ENCODE results near the gene ENOX1. TPM values are rescaled to one million over a fixed set of nuclear protein-coding genes. Genes with fewer than 3 reads are reported as not detected.

Gene ENOX1
- total and polyA plus RNA-seq, 2 donors (not counting 3 experiments of a cell fraction or from before 2014, with no cell fraction given) = 0.17 to 0.97 TPM

DNA sequence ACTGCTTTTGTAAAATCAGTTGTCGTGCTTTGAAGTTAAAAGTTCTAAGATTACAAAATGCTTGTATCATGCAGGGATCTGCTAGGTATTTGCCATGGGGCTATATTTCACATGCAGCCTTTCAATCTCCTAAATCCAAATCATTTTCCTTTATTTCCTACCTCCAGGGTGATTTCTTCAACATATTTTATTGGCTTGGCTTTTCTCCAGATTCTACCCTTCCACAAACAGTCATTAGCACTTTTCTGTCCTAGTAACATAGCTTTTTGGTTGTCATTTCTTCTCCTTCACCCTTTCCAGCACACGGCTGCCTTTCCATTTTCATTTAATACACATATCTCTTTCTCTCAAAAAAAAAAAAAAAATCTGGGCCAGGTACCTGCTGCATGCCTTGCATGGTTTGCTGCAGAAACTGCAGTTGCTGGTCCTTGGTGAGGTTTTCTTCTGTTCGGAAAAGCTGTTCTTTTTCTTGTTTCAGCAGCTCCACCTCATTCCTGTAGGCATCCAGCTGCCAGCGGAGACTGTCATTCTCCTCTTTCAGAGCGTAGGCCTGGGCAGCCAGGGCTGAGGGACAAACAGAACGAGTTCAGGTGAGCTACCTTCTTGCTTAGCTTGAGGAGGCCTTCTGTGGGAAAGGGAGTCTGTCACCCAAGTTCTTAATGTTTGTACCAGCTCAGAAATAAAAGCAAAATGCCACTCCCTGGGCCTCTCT, 488.6 kb downstream of the ENOX1 start:
- CTCF ChIA-PET = interaction anchor here (0.6 to 1.4 kb wide), 3 partner anchors 8 to 214 kb away, joined by 3 to 4 read pairs (median 3); no protein-coding TSS in a partner anchor

More for the DNA sequence above, 488.6 kb downstream of the ENOX1 start:
- no peak for FAIRE-seq
- no TSS peak for BruUV-seq (replicated peaks)
- intact Hi-C loops (cut with micrococcal nuclease) = no loop called here
- peaks cover 37% of the 10 kb centered on the region for H3K4me1 ChIP-seq (ENCODE audit: control insufficient read depth, extremely low read depth, insufficient read depth, low read length)
- dilution Hi-C loops (cut with MboI; ENCODE audit: extremely low pct_ligation_motif_present, low sequenced_read_pairs) = no loop called here
- no peak for TF ChIP-seq MYC (IDR thresholded peaks at IDR 0.05; ENCODE audit: low read depth, low read length)
- TF ChIP-seq, protein P1, sequence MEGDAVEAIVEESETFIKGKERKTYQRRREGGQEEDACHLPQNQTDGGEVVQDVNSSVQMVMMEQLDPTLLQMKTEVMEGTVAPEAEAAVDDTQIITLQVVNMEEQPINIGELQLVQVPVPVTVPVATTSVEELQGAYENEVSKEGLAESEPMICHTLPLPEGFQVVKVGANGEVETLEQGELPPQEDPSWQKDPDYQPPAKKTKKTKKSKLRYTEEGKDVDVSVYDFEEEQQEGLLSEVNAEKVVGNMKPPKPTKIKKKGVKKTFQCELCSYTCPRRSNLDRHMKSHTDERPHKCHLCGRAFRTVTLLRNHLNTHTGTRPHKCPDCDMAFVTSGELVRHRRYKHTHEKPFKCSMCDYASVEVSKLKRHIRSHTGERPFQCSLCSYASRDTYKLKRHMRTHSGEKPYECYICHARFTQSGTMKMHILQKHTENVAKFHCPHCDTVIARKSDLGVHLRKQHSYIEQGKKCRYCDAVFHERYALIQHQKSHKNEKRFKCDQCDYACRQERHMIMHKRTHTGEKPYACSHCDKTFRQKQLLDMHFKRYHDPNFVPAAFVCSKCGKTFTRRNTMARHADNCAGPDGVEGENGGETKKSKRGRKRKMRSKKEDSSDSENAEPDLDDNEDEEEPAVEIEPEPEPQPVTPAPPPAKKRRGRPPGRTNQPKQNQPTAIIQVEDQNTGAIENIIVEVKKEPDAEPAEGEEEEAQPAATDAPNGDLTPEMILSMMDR (IDR thresholded peaks at IDR 0.05; ENCODE audit: extremely low read depth in 1 of 2, insufficient read depth in 1 of 2, low read depth in 1 of 2, low read length in 2 of 2) = no peak
- TF ChIP-seq, protein P2, sequence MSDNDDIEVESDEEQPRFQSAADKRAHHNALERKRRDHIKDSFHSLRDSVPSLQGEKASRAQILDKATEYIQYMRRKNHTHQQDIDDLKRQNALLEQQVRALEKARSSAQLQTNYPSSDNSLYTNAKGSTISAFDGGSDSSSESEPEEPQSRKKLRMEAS (IDR thresholded peaks at IDR 0.05; ENCODE audit: insufficient read depth, insufficient read length) = no peak
- TF ChIP-seq POLR2A (IDR thresholded peaks at IDR 0.05; ENCODE audit: low read depth, low read length) = no peak
- no peak for TF ChIP-seq POLR2AphosphoS5 (IDR thresholded peaks at IDR 0.05; ENCODE audit: insufficient read depth, low read depth, low read length)
- TF ChIP-seq EZH2 (IDR thresholded peaks at IDR 0.05; ENCODE audit: borderline replicate concordance, low read depth, low read length, severe bottlenecking) = no peak
- TF ChIP-seq FOS (IDR thresholded peaks at IDR 0.05; ENCODE audit: borderline replicate concordance, insufficient read depth, low read length) = no peak
- no peak for TF ChIP-seq JUN (IDR thresholded peaks at IDR 0.05; ENCODE audit: borderline replicate concordance, insufficient read depth, insufficient read length, low read depth)
- TF ChIP-seq GATA2 (IDR thresholded peaks at IDR 0.05; ENCODE audit: insufficient read depth, insufficient read length, low read depth, low read length) = no peak
- no peak overlapping the region for H3K4me3 ChIP-seq (replicated peaks in 1 of 3; ENCODE audit: insufficient read depth in 1 of 3, low read depth in 1 of 3, low read length in 3 of 3)
- no peak overlapping the region for H3K4me2 ChIP-seq (ENCODE audit: insufficient read depth, low read length)
- H3K9ac ChIP-seq (replicated peaks; ENCODE audit: extremely low read depth, insufficient read depth, low read length) = no peak overlapping the region
- H2AFZ ChIP-seq (ENCODE audit: low read depth, low read length) = no peak overlapping the region
- no peak overlapping the region for H3K27ac ChIP-seq (ENCODE audit: insufficient read depth, low read depth, low read length)
- no peaks in the 10 kb centered on the region for H3K79me2 ChIP-seq (ENCODE audit: control insufficient read depth, insufficient read depth, low read length)
- no peaks in the 10 kb centered on the region for H4K20me1 ChIP-seq (replicated peaks; ENCODE audit: control insufficient read depth, extremely low read depth, insufficient read depth, low read length)
- no peaks in the 10 kb centered on the region for H3K36me3 ChIP-seq (ENCODE audit: control insufficient read depth in 2 of 2, extremely low read depth in 1 of 2, insufficient read depth in 2 of 2, low read length in 2 of 2)
- H3K9me3 ChIP-seq (replicated peaks; ENCODE audit: control insufficient read depth, insufficient read depth, low read length) = no peaks in the 10 kb centered on the region
- no peaks in the 10 kb centered on the region for H3K27me3 ChIP-seq (ENCODE audit: control insufficient read depth in 2 of 2, insufficient read depth in 2 of 2, low read length in 2 of 2)
- no peak for DNase-seq (ENCODE audit: low read depth, low spot score)
- POLR2A ChIA-PET = no interaction called here
- H3K9me1 ChIP-seq (replicated peaks; ENCODE audit: control insufficient read depth, extremely low read depth, insufficient read depth, low read length) = no peaks in the 10 kb centered on the region
